HTERT RPE-1 (cell line): ENCODE measurements around the gene FURIN.
"Not testable (repeated sequence)": the region's sequence is repeated elsewhere in the genome, so short reads cannot be mapped to it uniquely, and the experiment has no call there.

Source experiments
- in situ Hi-C: fragments of 300-500 bp; cut with MboI; formaldehyde crosslinking; loops from 4 replicates; pipeline ENCODE4 v1.14.3; 2020; ENCODE audit warnings: low sequenced_read_pairs

FURIN gene

DNA sequence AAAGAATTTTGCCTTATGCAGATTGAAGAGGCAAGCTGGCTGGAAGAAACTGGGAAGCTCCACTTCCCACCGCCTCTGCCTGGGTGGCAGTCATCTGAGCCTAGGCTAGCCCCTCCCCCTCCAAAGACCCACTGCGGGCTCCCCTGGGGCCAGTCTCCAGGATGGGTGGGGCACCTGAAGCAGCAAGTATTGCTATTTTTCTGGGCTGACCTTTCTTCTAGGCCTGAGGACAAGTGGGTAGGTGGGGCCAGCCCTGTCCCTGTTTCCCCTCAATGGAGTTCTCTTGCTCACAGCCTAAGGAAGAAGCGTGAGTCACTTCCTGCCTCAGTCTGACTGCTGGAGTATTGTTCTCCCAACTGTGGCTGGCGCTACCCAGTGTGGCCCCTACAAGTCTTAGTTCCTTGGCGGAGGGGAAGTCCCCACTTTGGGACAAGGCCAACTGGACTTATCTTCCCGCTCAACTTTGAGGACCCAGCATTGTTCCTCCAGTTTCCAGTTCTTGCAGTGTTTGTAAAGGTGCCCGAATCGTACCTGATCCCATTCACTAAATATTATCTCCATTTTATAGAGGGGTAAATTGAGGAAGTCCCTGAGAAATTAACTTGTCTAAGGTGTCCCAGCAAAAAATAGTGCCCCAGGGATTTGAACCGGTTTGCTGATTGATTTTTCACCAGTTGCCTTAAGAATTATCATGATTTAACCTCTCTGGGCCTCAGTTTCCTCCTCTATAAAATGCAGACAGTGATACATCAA is 1.4 kb downstream of the FURIN start:
- in situ Hi-C loops, result no loop called here

DNA sequence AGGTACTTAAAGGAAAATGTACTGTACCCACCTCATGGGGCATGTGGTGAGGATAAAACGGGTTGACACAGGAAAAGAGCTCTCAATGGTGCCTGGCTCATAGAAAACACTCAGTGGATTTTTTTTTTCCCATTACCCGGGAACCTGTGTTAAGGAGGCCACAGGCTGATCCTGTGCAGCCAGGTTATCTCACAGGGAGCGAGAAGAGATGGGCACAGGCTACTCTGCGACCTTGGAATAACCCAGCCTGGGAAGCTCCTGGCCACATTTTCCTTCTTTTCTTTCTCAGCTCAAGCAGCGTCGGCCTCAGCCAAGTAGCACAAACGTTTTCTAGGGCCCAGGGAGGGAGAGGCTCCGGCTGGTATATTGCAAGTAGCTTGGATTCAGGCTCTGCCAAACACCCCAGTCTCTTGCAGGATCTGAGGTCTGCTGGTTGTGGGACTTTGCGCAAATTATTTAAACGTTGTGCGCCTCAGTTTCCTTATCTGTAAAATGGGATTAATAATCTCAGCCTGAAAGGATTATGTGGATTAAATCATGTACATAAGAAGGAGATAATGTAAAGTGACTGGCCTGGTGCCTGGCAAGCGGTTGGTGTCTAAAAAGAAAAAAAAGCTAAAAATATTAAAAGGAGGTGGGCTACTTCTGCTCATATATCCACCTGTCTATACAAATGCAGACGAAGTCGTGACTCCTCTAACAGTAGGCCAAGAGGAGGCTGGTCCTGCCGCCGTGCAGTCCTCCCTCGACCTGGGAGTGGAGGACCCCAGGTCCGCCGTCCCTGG is 2.2 kb downstream of the FURIN start:
- in situ Hi-C loops, result no loop called here

DNA sequence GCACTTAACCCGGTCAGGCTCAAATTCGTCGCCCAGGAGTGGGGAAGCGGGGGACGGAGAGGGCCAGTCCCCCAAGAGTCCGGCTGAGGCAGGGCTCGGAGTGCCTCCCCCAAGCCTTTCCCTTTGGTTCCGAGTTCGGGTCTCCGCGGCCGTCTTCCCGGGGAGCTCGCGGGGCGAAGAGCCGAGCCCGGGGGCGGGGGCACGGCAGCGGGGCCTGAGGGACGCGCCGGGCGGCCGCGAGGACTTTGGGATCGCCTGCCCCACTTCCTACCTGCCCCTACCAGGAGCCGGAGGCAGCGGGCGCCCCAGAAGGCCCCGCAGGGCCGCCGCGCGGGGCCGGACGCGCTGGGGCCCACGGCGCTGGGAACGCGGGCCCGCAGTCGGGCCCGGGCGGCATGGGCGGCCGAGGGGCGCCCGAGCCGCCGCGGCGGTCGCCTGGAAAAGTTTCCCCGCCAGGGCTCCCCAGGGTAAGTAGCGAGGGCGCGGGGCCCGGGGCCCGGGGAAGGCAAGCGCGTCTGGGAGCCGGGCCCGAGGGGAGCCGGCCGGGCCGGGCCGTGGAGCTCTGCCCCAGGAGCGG is 2.8 kb downstream of the FURIN start:
- in situ Hi-C loops, result no loop called here

DNA sequence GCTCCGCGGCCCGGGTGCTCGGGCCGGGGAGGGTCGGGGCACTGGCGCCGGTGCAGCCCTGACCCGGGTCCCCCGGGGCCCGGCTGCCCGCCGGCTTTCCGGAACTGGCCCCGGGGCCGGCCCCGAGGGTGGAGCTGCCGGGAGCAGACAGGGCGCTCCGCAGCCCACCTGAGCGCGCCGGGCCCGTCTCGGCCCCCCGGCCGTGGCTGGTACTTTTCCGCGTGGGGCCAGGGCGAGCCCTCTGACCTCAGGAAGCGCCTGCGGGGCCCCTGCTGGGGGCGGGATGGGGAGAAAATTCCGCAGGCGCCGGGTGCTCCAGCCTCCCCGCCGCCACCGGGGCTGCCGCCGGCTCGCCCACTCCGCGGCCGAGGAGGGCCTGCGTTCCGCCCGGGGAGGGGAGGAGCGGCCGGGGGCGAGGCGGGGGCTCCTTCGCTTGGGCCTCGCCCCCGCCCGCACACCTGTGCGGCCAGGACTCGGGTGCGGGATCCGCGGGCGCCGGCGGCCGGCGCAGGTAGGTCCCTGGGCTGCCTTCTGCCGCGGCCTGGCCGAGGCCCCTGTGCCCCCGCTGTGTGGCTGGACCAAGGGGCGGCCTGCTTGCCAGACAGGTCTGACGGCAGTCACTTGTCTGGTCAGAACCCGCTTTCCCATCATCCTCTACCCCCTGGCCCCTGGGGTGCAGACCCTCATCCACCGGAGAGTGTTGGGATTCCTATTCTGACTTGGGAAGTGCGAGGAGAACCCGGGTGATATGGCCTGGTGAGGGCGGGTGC is 3.5 kb downstream of the FURIN start:
- in situ Hi-C loops, result no loop called here

DNA sequence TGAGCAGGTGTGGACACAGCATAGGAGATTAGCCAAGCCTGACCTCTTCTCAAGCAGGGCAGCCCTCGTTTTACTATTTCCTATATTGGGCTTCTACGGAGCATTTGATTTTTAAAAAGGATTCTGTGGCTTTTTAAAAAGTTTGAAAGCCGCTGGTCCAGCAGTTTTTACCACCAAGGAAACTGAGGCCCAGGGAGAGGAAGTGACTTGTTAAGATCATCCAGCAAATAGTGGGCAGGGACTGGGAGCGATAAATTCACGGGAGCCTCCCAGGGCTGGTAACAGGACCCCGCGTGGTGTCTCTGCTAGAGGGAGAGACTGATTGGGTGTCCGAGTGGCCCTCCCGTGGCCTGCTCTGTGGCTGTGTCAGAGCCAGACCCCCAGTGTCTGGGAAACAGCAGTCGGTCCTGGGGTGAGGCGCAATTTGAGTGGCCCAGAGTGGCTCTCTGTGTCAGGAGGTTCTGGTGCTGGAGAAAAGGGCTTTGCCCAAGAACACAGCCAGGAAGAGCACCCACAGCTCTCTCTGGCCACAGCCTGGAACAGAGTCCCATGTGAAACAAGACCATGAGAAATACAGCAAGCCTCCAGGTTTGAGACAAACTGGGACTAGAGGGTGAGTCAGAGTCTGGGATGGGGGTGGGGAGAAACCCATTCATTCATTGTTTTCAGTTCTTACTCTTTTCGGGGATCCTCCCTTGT is 4.2 kb downstream of the FURIN start:
- in situ Hi-C loops, result no loop called here

DNA sequence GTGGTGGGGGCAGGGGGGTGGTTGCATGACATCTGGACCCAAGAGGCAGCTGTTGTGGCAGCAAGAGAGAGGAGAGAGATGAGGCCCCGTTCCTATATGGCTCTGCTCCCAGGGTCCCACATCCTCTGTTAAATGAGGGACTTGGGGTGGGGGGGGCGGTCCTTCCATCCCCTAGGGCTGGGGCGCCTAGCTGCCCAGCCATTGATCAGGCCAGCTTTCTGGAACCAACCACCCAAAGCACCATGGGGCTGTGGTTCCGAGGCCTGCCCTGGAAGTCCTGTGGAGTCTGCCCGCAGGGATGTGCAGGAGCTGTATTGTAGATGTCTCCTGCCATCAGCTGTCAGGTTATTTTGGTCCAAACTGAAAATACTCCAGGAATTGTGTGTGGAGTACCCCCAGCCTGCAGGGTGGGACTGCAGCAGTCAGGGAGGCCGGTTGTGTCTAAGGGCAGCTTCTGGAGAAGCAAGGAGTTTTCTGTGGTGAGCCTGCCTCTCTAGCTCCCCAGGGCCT is 5.2 kb downstream of the FURIN start:
- in situ Hi-C loops, result no loop called here

GRCh38 chr15:90873998-90874605 is 5.7 kb downstream of the FURIN start:
- in situ Hi-C loops, result no loop called here

DNA sequence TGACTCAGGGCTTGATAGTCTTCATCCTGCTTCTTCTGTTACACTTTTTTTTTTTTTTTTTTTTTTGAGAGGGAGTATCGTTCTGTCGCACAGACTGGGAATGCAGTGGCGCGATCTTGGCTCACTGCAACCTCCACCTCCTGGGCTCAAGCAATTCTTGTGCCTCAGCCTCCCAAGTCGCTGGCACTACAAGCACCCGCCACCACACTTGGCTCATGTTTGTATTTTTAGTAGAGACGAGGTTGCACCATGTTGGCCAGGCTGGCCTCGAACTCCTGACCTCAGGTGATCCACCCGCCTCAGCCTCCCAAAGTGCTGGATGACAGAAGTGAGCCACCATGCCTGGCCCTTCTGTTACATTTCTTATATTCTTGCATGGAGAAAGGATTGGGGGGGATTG is 6.6 kb downstream of the FURIN start:
- in situ Hi-C loops, result not testable (repeated sequence)

DNA sequence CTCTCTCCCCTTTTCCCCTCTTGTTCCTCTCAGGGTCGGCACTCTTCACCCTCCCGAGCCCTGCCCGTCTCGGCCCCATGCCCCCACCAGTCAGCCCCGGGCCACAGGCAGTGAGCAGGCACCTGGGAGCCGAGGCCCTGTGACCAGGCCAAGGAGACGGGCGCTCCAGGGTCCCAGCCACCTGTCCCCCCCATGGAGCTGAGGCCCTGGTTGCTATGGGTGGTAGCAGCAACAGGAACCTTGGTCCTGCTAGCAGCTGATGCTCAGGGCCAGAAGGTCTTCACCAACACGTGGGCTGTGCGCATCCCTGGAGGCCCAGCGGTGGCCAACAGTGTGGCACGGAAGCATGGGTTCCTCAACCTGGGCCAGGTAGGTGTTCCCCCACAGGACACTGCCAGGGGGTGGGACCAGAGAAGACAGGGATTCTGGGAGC is 7.2 kb downstream of the FURIN start:
- in situ Hi-C loops, result no loop called here

- in situ Hi-C loops, result no loop called here
Measured at GRCh38 chr15:90876046-90876445, 7.7 kb downstream of the FURIN start.

- in situ Hi-C loops, result no loop called here
Measured at GRCh38 chr15:90876512-90877170, 8.3 kb downstream of the FURIN start.

DNA sequence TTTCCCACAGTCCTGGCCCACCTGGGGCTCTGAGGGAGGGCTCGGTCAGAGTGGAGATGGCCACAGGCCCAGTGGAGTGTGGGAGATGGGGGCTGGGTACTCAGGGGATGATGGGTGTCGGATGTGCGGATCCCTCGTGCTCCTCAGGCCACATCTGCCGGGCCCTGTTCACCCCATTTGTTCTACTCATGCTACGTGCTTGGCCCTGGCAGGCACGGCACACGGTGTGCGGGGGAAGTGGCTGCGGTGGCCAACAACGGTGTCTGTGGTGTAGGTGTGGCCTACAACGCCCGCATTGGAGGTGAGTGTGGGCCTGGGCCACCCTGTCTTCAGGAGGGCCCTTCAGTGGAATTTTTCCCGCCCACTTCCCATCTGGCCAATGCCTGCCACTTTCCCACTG is 8.9 kb downstream of the FURIN start:
- in situ Hi-C loops, result no loop called here

GRCh38 chr15:90877996-90878395 is 9.6 kb downstream of the FURIN start:
- in situ Hi-C loops, result no loop called here

- in situ Hi-C loops, result no loop called here
Measured at GRCh38 chr15:90878660-90879059, 10.3 kb downstream of the FURIN start.

DNA sequence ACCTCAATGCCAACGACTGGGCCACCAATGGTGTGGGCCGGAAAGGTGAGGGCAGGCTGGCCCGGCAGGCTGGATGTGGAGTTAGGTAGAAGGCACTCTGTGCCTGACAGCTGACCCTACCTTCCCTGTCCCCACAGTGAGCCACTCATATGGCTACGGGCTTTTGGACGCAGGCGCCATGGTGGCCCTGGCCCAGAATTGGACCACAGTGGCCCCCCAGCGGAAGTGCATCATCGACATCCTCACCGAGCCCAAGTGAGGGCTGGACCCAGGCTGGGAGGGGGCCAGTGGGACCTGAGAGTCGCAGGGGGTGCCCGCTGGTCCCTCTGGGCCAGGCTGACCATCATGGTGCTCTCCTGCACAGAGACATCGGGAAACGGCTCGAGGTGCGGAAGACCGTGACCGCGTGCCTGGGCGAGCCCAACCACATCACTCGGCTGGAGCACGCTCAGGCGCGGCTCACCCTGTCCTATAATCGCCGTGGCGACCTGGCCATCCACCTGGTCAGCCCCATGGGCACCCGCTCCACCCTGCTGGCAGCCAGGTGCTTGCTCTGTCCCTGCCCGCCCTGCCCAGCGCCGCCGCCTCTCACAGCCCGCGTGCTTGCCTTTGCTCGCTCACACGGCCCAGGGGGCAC is 11.5 kb downstream of the FURIN start:
- in situ Hi-C loops, result no loop called here

GRCh38 chr15:90880381-90881145 is 12.2 kb downstream of the FURIN start:
- in situ Hi-C loops, result no loop called here

DNA sequence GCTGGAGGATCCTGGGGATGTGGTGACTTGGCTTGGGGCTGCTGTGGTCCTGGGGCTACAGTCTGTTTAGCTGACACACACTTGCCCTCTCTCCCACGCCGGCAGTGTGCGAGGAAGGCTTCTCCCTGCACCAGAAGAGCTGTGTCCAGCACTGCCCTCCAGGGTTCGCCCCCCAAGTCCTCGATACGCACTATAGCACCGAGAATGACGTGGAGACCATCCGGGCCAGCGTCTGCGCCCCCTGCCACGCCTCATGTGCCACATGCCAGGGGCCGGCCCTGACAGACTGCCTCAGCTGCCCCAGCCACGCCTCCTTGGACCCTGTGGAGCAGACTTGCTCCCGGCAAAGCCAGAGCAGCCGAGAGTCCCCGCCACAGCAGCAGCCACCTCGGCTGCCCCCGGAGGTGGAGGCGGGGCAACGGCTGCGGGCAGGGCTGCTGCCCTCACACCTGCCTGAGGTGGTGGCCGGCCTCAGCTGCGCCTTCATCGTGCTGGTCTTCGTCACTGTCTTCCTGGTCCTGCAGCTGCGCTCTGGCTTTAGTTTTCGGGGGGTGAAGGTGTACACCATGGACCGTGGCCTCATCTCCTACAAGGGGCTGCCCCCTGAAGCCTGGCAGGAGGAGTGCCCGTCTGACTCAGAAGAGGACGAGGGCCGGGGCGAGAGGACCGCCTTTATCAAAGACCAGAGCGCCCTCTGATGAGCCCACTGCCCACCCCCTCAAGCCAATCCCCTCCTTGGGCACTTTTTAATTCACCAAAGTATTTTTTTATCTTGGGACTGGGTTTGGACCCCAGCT is 13.0 kb downstream of the FURIN start:
- in situ Hi-C loops, result no loop called here
